Natural killer cell (primary cell): ENCODE results near the gene AP3S2. TPM values are rescaled to one million over a fixed set of nuclear protein-coding genes. Genes with fewer than 3 reads are reported as not detected.
"Not testable (repeated sequence)": the region's sequence is repeated elsewhere in the genome, so short reads cannot be mapped to it uniquely, and the experiment has no call there.

Source experiments
- ATAC-seq, 3 donors: fragments of 150-1000 bp in 2 of 3; fragments of 200-7000 bp in 1 of 3; cut with Tn5 transposase; 1 replicate in 1 of 3; 2 replicates in 2 of 3; pipeline ENCODE4 v1.10.0; 2021; ENCODE audit warnings: mild to moderate bottlenecking in 2 of 3, moderate library complexity in 2 of 3
- DNase-seq, 2 donors: peaks; one replicate each; pipeline versions ENCODE4 v3.0.0 to v3.0.0-alpha.2; 2013 to 2021; ENCODE audit warnings: mixed read lengths in 1 of 2
- H3K27ac ChIP-seq: one replicate; pipeline ENCODE4 v1.5.1; 2013; ENCODE audit warnings: mild to moderate bottlenecking, low read length
- H3K27me3 ChIP-seq: one replicate; pipeline ENCODE4 v1.6.1; 2013; ENCODE audit warnings: low read length; ENCODE audit not compliant: control insufficient read depth, insufficient read depth
- H3K36me3 ChIP-seq: one replicate; pipeline ENCODE4 v1.6.1; 2013; ENCODE audit warnings: low read length; ENCODE audit not compliant: control insufficient read depth, insufficient read depth
- H3K4me1 ChIP-seq: one replicate; pipeline ENCODE4 v1.6.1; 2013; ENCODE audit warnings: low read length; ENCODE audit not compliant: control insufficient read depth, insufficient read depth
- H3K4me3 ChIP-seq: one replicate; pipeline ENCODE4 v1.5.1; 2013; ENCODE audit warnings: low read length
- H3K9me3 ChIP-seq: one replicate; pipeline ENCODE4 v1.6.1; 2013; ENCODE audit warnings: low read length; ENCODE audit not compliant: control insufficient read depth, insufficient read depth
- H3K27ac Mint-ChIP-seq, 2 donors: one replicate each; pipeline ENCODE4 v1.8.0; 2022; ENCODE audit warnings: mild to moderate bottlenecking in 2 of 2, mixed read lengths in 2 of 2, moderate library complexity in 1 of 2
- H3K27me3 Mint-ChIP-seq, 2 donors: one replicate each; pipeline ENCODE4 v1.8.0; 2022; ENCODE audit warnings: low read depth in 2 of 2, mixed read lengths in 2 of 2
- H3K36me3 Mint-ChIP-seq: one replicate; pipeline ENCODE4 v1.8.0; 2022; ENCODE audit warnings: mixed read lengths
- H3K4me1 Mint-ChIP-seq, 2 donors: one replicate each; pipeline ENCODE4 v1.8.0; 2022; ENCODE audit warnings: mixed read lengths in 2 of 2
- H3K4me3 Mint-ChIP-seq: one replicate; pipeline ENCODE4 v1.8.0; 2022; ENCODE audit warnings: mild to moderate bottlenecking, moderate library complexity, mixed read lengths
- H3K9me3 Mint-ChIP-seq, 2 donors: one replicate each; pipeline ENCODE4 v1.8.0; 2022; ENCODE audit warnings: mixed read lengths in 2 of 2
- CTCF ChIP-seq: fragments of 200-600 bp; IDR thresholded peaks from one replicate; pipeline ENCODE4 v1.8.0; 2022; ENCODE audit warnings: antibody characterized with exemption
- WGBS: methylation state at CpG from one replicate; pipeline ENCODE4 v1.1.7; 2013; ENCODE audit warnings: missing lambda C conversion rate; ENCODE audit not compliant: insufficient coverage; 5-methylcytosine and 5-hydroxymethylcytosine counted together
- intact Hi-C: fragments of 100-400 bp; cut with micrococcal nuclease; formaldehyde crosslinking; loops from one replicate; pipeline ENCODE4 v1.14.2; 2022
- total RNA-seq, 4 donors: library from RNA; stranded (reverse); fragments of 120-200 nt in 1 of 4; gene quantifications; one replicate each; pipeline versions ENCODE4 v1.2.3 to v1.2.4, GENCODE V29; 2013 to 2022

Gene AP3S2
- total RNA-seq, 3 donors from 2014 or later (not counting 1 experiment from before 2014, with no cell fraction given): 28.4 to 38.2 (median 36.8) TPM

GRCh38 chr15:89870688-89871288 lies 23.0 kb downstream of the AP3S2 start:
- Mint-ChIP-seq H3K27me3 (no peaks in the 10 kb centered on the region), H3K4me3 (no peak overlapping the region), H3K4me1 (peaks cover 0 to 4% of the 10 kb centered on the region in 2 donors), H3K36me3 (peaks cover 3% of the 10 kb centered on the region), H3K9me3 (no peaks in the 10 kb centered on the region), H3K27ac (no peak overlapping the region)
- Histone ChIP-seq H3K9me3 (no peaks in the 10 kb centered on the region), H3K4me3 (no peak overlapping the region), H3K27me3 (no peaks in the 10 kb centered on the region), H3K27ac (no peak overlapping the region), H3K36me3 (peaks cover 13% of the 10 kb centered on the region), H3K4me1 (peaks cover 3% of the 10 kb centered on the region)
- intact Hi-C loops: no loop called here
- TF ChIP-seq CTCF: no peak
- DNase-seq: no peak
- whole genome bisulfite sequencing: 95% methylated on average over 3 of the region's 4 CpGs
- no peak for ATAC-seq

GRCh38 chr15:89870006-89870405 lies 23.8 kb downstream of the AP3S2 start:
- ATAC-seq: no peak
- Mint-ChIP-seq H3K27me3 (no peaks in the 10 kb centered on the region), H3K27ac (no peak overlapping the region), H3K9me3 (no peaks in the 10 kb centered on the region), H3K4me1 (peaks cover 0 to 1% of the 10 kb centered on the region in 2 donors), H3K4me3 (no peak overlapping the region), H3K36me3 (no peaks in the 10 kb centered on the region)
- Histone ChIP-seq H3K4me3 (no peak overlapping the region), H3K9me3 (no peaks in the 10 kb centered on the region), H3K4me1 (peaks cover 3% of the 10 kb centered on the region), H3K36me3 (peaks cover 15% of the 10 kb centered on the region), H3K27me3 (no peaks in the 10 kb centered on the region), H3K27ac (no peak overlapping the region)
- 100% methylated on average over 4 of the region's 5 CpGs for WGBS
- TF ChIP-seq CTCF: no peak
- intact Hi-C loops: no loop called here
- DNase-seq: no peak

DNA sequence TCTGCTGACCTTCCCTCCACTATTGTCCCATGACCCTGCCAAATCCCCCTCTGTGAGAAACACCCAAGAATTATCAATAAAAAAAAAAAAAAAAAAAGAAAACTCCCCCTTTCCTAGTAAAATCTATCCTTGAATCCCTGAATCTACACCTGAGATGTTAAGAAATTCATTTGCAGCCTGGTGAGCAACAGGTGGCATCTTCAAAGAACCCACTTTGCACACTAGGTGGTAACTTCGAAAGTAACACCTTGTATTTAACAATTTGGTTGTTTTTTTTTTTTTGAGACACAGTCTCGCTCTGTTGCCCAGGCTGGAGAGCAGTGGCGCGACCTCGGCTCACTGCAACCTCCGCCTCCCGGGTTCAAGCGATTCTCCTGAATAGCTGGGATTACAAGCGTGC lies 24.3 kb downstream of the AP3S2 start:
- H3K27ac Mint-ChIP-seq, H3K9me3 Mint-ChIP-seq, DNase-seq, intact Hi-C loops, H3K9me3 ChIP-seq, H3K36me3 Mint-ChIP-seq, H3K27ac ChIP-seq, H3K4me1 ChIP-seq, H3K4me1 Mint-ChIP-seq, H3K4me3 ChIP-seq, H3K4me3 Mint-ChIP-seq, H3K27me3 Mint-ChIP-seq, ATAC-seq, H3K27me3 ChIP-seq: not testable (repeated sequence)
- H3K36me3 ChIP-seq: peaks cover 18% of the 10 kb centered on the region
- 98% methylated on average over 9 of the region's 9 CpGs for WGBS

GRCh38 chr15:89864958-89865739 lies 28.6 kb downstream of the AP3S2 start:
- H3K27me3 ChIP-seq: no peaks in the 10 kb centered on the region
- Mint-ChIP-seq H3K27me3 (no peaks in the 10 kb centered on the region), H3K9me3 (no peaks in the 10 kb centered on the region), H3K36me3 (no peaks in the 10 kb centered on the region), H3K4me1 (peaks cover 0 to 5% of the 10 kb centered on the region in 2 donors), H3K4me3 (no peak overlapping the region), H3K27ac (no peak overlapping the region)
- H3K27ac ChIP-seq: no peak overlapping the region
- intact Hi-C loops: no loop called here
- no peaks in the 10 kb centered on the region for H3K9me3 ChIP-seq
- no peak overlapping the region for H3K4me3 ChIP-seq
- H3K4me1 ChIP-seq: no peaks in the 10 kb centered on the region
- WGBS: 94% methylated on average over 2 of the region's 3 CpGs
- DNase-seq (no peak), ATAC-seq (no peak)
- TF ChIP-seq CTCF: no peak
- peaks cover 17% of the 10 kb centered on the region for H3K36me3 ChIP-seq
